22Rv1 (cell line): Measurements from ENCODE around the gene LMBRD1.

Source experiments
- CTCF ChIP-seq: fragments of 450-650 bp; IDR thresholded peaks from 2 replicates; pipeline ENCODE4 v1.5.1; 2017; ENCODE audit warnings: mild to moderate bottlenecking
- ZFX ChIP-seq: fragments of 450-650 bp; IDR thresholded peaks from 2 replicates; pipeline ENCODE4 v1.6.1; 2017; ENCODE audit warnings: antibody characterized with exemption, borderline replicate concordance

GRCh38 chr6:69771158-69771906, 25.5 kb downstream of the LMBRD1 start:
- no peak for TF ChIP-seq CTCF
- no peak for TF ChIP-seq ZFX
